ENCODE data around the gene TMEM181. TPM values are rescaled to one million over a fixed set of nuclear protein-coding genes. Genes with fewer than 3 reads are reported as not detected.
"Not testable (repeated sequence)": the region's sequence is repeated elsewhere in the genome, so short reads cannot be mapped to it uniquely, and the experiment has no call there.

The TMEM181 gene
- 69.2 and 72.9 TPM in 2 replicates for total RNA-seq (2014; rRNA removed; shearing (Covaris generic))
- polyA plus RNA-seq (2015; cell fraction: cytosol; rRNA removed): 42.1 and 60.5 TPM in 2 replicates
- polyA plus RNA-seq (2015; cell fraction: nucleus; rRNA removed): 38.3 and 43.3 TPM in 2 replicates

- peak; percentile 78 for DNase-seq (ENCODE audit: low read depth, low spot score)
- in situ Hi-C loops (cut with HindIII; ENCODE audit: low pct_unique_long_range_greater_than_20kb, low sequenced_read_pairs): no loop called here
Measured at GRCh38 chr6:158559895-158560835, at the start of gene TMEM181. TSS of gene TMEM181 (plus strand) at chr6:158560091. CDS start at chr6:158560225, 134 bp downstream.

- in situ Hi-C loops (cut with HindIII; ENCODE audit: low pct_unique_long_range_greater_than_20kb, low sequenced_read_pairs): no loop called here
- no peak for DNase-seq (ENCODE audit: low read depth, low spot score)
Measured at GRCh38 chr6:158512809-158513208, 47.1 kb upstream of the TMEM181 start.

GRCh38 chr6:158514176-158514575 lies 45.7 kb upstream of the TMEM181 start:
- in situ Hi-C loops (cut with HindIII; ENCODE audit: low pct_unique_long_range_greater_than_20kb, low sequenced_read_pairs): no loop called here
- DNase-seq (ENCODE audit: low read depth, low spot score): no peak

GRCh38 chr6:158514991-158515390 lies 44.9 kb upstream of the TMEM181 start:
- in situ Hi-C loops (cut with HindIII; ENCODE audit: low pct_unique_long_range_greater_than_20kb, low sequenced_read_pairs): no loop called here
- no peak for DNase-seq (ENCODE audit: low read depth, low spot score)

- in situ Hi-C loops (cut with HindIII; ENCODE audit: low pct_unique_long_range_greater_than_20kb, low sequenced_read_pairs): no loop called here
- DNase-seq (ENCODE audit: low read depth, low spot score): no peak
Measured at GRCh38 chr6:158516098-158516497, 43.8 kb upstream of the TMEM181 start.

- DNase-seq (ENCODE audit: low read depth, low spot score): no peak
- in situ Hi-C loops (cut with HindIII; ENCODE audit: low pct_unique_long_range_greater_than_20kb, low sequenced_read_pairs): no loop called here
Measured at GRCh38 chr6:158517038-158517437, 42.9 kb upstream of the TMEM181 start.

GRCh38 chr6:158517581-158517980 lies 42.3 kb upstream of the TMEM181 start:
- in situ Hi-C loops (cut with HindIII; ENCODE audit: low pct_unique_long_range_greater_than_20kb, low sequenced_read_pairs): no loop called here

GRCh38 chr6:158518191-158519127 lies 41.4 kb upstream of the TMEM181 start:
- peak; percentile 66 for DNase-seq (ENCODE audit: low read depth, low spot score)
- in situ Hi-C loops (cut with HindIII; ENCODE audit: low pct_unique_long_range_greater_than_20kb, low sequenced_read_pairs): no loop called here

More at GRCh38 chr6:158517581-158517980, 42.3 kb upstream of the TMEM181 start:
- no peak for DNase-seq (ENCODE audit: low read depth, low spot score)

GRCh38 chr6:158519300-158519699 lies 40.6 kb upstream of the TMEM181 start:
- DNase-seq (ENCODE audit: low read depth, low spot score): no peak
- in situ Hi-C loops (cut with HindIII; ENCODE audit: low pct_unique_long_range_greater_than_20kb, low sequenced_read_pairs): no loop called here

GRCh38 chr6:158519761-158520160 lies 40.1 kb upstream of the TMEM181 start:
- DNase-seq (ENCODE audit: low read depth, low spot score): no peak
- in situ Hi-C loops (cut with HindIII; ENCODE audit: low pct_unique_long_range_greater_than_20kb, low sequenced_read_pairs): no loop called here

- in situ Hi-C loops (cut with HindIII; ENCODE audit: low pct_unique_long_range_greater_than_20kb, low sequenced_read_pairs): not testable (repeated sequence)
Measured at GRCh38 chr6:158520975-158521374, 38.9 kb upstream of the TMEM181 start.

GRCh38 chr6:158521759-158522158 lies 38.1 kb upstream of the TMEM181 start:
- no peak for DNase-seq (ENCODE audit: low read depth, low spot score)
- in situ Hi-C loops (cut with HindIII; ENCODE audit: low pct_unique_long_range_greater_than_20kb, low sequenced_read_pairs): no loop called here

More at GRCh38 chr6:158520975-158521374, 38.9 kb upstream of the TMEM181 start:
- DNase-seq (ENCODE audit: low read depth, low spot score): not testable (repeated sequence)

GRCh38 chr6:158522616-158523015 lies 37.3 kb upstream of the TMEM181 start:
- in situ Hi-C loops (cut with HindIII; ENCODE audit: low pct_unique_long_range_greater_than_20kb, low sequenced_read_pairs): no loop called here
- no peak for DNase-seq (ENCODE audit: low read depth, low spot score)

- no peak for DNase-seq (ENCODE audit: low read depth, low spot score)
- in situ Hi-C loops (cut with HindIII; ENCODE audit: low pct_unique_long_range_greater_than_20kb, low sequenced_read_pairs): no loop called here
Measured at GRCh38 chr6:158524311-158524710, 35.6 kb upstream of the TMEM181 start.

GRCh38 chr6:158527858-158528257 lies 32.0 kb upstream of the TMEM181 start:
- in situ Hi-C loops (cut with HindIII; ENCODE audit: low pct_unique_long_range_greater_than_20kb, low sequenced_read_pairs); DNase-seq (ENCODE audit: low read depth, low spot score): not testable (repeated sequence)

- no peak for DNase-seq (ENCODE audit: low read depth, low spot score)
- in situ Hi-C loops (cut with HindIII; ENCODE audit: low pct_unique_long_range_greater_than_20kb, low sequenced_read_pairs): no loop called here
Measured at GRCh38 chr6:158528826-158529225, 31.1 kb upstream of the TMEM181 start.

GRCh38 chr6:158529629-158530028 lies 30.3 kb upstream of the TMEM181 start:
- in situ Hi-C loops (cut with HindIII; ENCODE audit: low pct_unique_long_range_greater_than_20kb, low sequenced_read_pairs): no loop called here
- no peak for DNase-seq (ENCODE audit: low read depth, low spot score)

GRCh38 chr6:158531566-158531965 lies 28.3 kb upstream of the TMEM181 start:
- in situ Hi-C loops (cut with HindIII; ENCODE audit: low pct_unique_long_range_greater_than_20kb, low sequenced_read_pairs): no loop called here
- DNase-seq (ENCODE audit: low read depth, low spot score): no peak

Measured in SK-MEL-5 (cell line).